ENCODE data around the gene RNF222. TPM values are rescaled to one million over a fixed set of nuclear protein-coding genes. Genes with fewer than 3 reads are reported as not detected.
"Not testable (repeated sequence)": the region's sequence is repeated elsewhere in the genome, so short reads cannot be mapped to it uniquely, and the experiment has no call there.

Gene RNF222
- total RNA-seq, 4 donors from 2014 or later: not detected

- TF ChIP-seq CTCF (IDR thresholded peaks at IDR 0.05): no peak
- ATAC-seq (ENCODE audit: low FRiP score) (no peak), DNase-seq (ENCODE audit: low spot score) (no peak)
Measured at GRCh38 chr17:8405499-8406016, 7.9 kb upstream of the RNF222 start.

- ATAC-seq (ENCODE audit: low FRiP score) (no peak), DNase-seq (ENCODE audit: low spot score) (no peak)
- no peak for TF ChIP-seq CTCF (IDR thresholded peaks at IDR 0.05)
Measured at GRCh38 chr17:8402921-8403536, 5.4 kb upstream of the RNF222 start.

GRCh38 chr17:8401107-8401506 is 3.5 kb upstream of the RNF222 start:
- TF ChIP-seq CTCF (IDR thresholded peaks at IDR 0.05): no peak
- DNase-seq (ENCODE audit: low spot score): no peak
- no peak for ATAC-seq (ENCODE audit: low FRiP score)

DNA sequence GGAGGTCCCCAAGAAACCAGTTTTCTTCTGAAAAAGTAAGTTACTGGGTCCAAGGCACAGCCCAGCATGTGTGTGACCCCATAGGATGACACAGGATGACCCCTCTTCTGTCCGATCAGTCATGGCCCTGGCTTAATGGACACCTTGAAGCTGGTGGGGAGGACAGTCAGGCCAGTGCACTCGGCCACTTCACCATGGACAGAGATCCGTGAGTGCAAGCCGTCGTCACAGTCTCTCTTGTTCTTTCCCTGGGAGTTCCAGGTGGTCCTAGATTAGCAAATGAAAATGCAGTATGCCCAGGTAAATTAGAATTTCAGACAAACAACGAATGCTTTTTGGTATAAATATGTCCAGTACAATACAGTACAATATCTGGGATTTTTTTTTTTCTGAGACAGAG is 1.4 kb upstream of the RNF222 start:
- TF ChIP-seq CTCF (IDR thresholded peaks at IDR 0.05): no peak
- DNase-seq (ENCODE audit: low spot score): no peak

GRCh38 chr17:8394497-8394896 is 3.1 kb downstream of the RNF222 start:
- not testable (repeated sequence) for DNase-seq (ENCODE audit: low spot score); ATAC-seq (ENCODE audit: low FRiP score)

More for the DNA sequence above, 1.4 kb upstream of the RNF222 start:
- ATAC-seq (ENCODE audit: low FRiP score): no peak

DNA sequence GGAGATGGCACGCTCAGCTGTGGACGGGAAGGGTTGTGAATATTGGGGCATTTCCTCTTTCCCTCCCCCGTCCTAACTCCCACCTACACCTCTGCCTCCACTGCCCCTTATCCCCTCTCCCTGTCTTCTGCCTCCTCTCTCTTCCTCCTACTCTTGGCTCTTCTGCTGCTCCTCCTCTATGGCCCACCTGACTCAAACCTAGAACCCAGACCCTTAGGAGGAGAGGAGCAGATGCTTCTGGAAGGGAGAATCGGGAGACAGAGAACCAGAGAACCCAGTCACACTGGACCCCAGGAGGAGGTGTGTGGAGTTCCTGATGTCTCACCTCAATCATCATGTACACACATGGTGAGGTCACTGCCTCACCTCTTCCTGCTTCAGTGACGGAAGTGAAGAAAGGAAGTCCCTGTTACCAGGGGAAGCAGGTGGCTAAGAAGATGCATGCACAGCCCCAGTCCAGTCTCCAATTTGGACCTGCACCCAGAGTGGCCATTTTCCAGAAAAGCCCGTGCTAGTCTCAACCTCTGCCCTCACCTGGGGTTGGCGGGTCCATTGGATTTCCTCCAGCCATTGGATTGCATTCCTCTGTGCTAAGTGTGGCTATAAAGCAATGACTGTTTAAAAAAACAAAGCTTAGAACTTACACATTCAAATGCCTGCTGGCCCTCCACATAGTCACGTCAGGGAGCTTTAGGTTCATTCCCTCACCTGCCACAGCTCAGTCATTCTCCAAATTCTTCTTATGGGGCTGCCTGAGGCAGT is 4.0 kb downstream of the RNF222 start:
- TF ChIP-seq CTCF (IDR thresholded peaks at IDR 0.05): no peak
- no peak for ATAC-seq (ENCODE audit: low FRiP score)
- no peak for DNase-seq (ENCODE audit: low spot score)

GRCh38 chr17:8392674-8393469 is 4.8 kb downstream of the RNF222 start:
- no peak for TF ChIP-seq CTCF (IDR thresholded peaks at IDR 0.05)
- no peak for ATAC-seq (ENCODE audit: low FRiP score)
- DNase-seq (ENCODE audit: low spot score): no peak

All from omental fat pad (tissue), 4 donors.